ENCODE measurements around the gene TAAR9. TPM values are rescaled to one million over a fixed set of nuclear protein-coding genes. Genes with fewer than 3 reads are reported as not detected.

TAAR9 gene
- total and polyA plus RNA-seq, 12 donors, result not detected

- no peaks in the 10 kb centered on the region for H3K9me3 ChIP-seq
- no peak overlapping the region for H3K27ac ChIP-seq
- intact Hi-C loops (cut with DNase I), result no loop called here
- H3K4me1 ChIP-seq, result no peaks in the 10 kb centered on the region
- no peak for DNase-seq
- H3K27me3 ChIP-seq, result peaks cover 0 to 13% (median 0%) of the 10 kb centered on the region in 7 donors
- 57 to 70% methylated on average over 2 of the region's 2 CpGs for WGBS, 2 donors
- ATAC-seq, result peak in 1 of 8 donors; percentile 20
- H3K36me3 ChIP-seq, result no peaks in the 10 kb centered on the region
- TF ChIP-seq CTCF (IDR thresholded peaks at IDR 0.05), result no peak
- no peak overlapping the region for H3K4me3 ChIP-seq
These were observed 49.3 kb downstream of the TAAR9 start for GRCh38 chr6:132587424-132587823.

Other genes starting within 250 kb of the TAAR9 start
- 1 to 10 TPM in 8 of 10 donors, under 1 TPM in 2; 0.92 to 4.9 (median 2.0) TPM for gene MOXD1, start 136.8 kb upstream of the TAAR9 start, total RNA-seq
- gene MOXD1, start 136.8 kb upstream of the TAAR9 start, polyA plus RNA-seq, result under 1 TPM; 0.80 to 0.93 TPM
- 10 to 100 TPM; 50.4 to 71.4 (median 61.3) TPM for gene STX7, start 25.2 kb upstream of the TAAR9 start, total RNA-seq
- gene STX7, start 25.2 kb upstream of the TAAR9 start, polyA plus RNA-seq, result 10 to 100 TPM in 1 of 2 donors, 1 to 10 TPM in 1; 6.4 to 11.9 TPM
- not detected for gene TAAR8, start 14.4 kb downstream of the TAAR9 start, total RNA-seq
- not detected for gene TAAR8, start 14.4 kb downstream of the TAAR9 start, polyA plus RNA-seq
- gene TAAR6, start 32.0 kb downstream of the TAAR9 start, total RNA-seq, result not detected
- not detected for gene TAAR6, start 32.0 kb downstream of the TAAR9 start, polyA plus RNA-seq
- not detected for gene TAAR5, start 51.5 kb downstream of the TAAR9 start, total RNA-seq
- gene TAAR5, start 51.5 kb downstream of the TAAR9 start, polyA plus RNA-seq, result not detected
- not detected for gene TAAR2, start 86.0 kb downstream of the TAAR9 start, total RNA-seq
- gene TAAR2, start 86.0 kb downstream of the TAAR9 start, polyA plus RNA-seq, result not detected
- gene TAAR1, start 120.9 kb downstream of the TAAR9 start, total RNA-seq, result not detected
- gene TAAR1, start 120.9 kb downstream of the TAAR9 start, polyA plus RNA-seq, result not detected
- 1 to 10 TPM in 2 of 10 donors, under 1 TPM in 8; 0.09 to 2.0 (median 0.44) TPM for gene VNN1, start 175.8 kb downstream of the TAAR9 start, total RNA-seq
- under 1 TPM; 0.23 to 0.44 TPM for gene VNN1, start 175.8 kb downstream of the TAAR9 start, polyA plus RNA-seq
- gene VNN2, start 219.6 kb downstream of the TAAR9 start, total RNA-seq, result 1 to 10 TPM in 8 of 10 donors, under 1 TPM in 2; 0.83 to 4.2 (median 2.0) TPM
- under 1 TPM; 0.23 to 0.95 TPM for gene VNN2, start 219.6 kb downstream of the TAAR9 start, polyA plus RNA-seq